GM21737 (cell line): ENCODE measurements around the gene KRTAP10-7.
"Not testable (repeated sequence)": the region's sequence is repeated elsewhere in the genome, so short reads cannot be mapped to it uniquely, and the experiment has no call there.

Source experiments
- ATAC-seq: cut with Tn5 transposase; IDR thresholded peaks from one replicate; pipeline ENCODE4 v1.9.1; 2021; ENCODE audit warnings: mild to moderate bottlenecking, moderate library complexity; ENCODE audit not compliant: unreplicated experiment

KRTAP10-7 gene

DNA sequence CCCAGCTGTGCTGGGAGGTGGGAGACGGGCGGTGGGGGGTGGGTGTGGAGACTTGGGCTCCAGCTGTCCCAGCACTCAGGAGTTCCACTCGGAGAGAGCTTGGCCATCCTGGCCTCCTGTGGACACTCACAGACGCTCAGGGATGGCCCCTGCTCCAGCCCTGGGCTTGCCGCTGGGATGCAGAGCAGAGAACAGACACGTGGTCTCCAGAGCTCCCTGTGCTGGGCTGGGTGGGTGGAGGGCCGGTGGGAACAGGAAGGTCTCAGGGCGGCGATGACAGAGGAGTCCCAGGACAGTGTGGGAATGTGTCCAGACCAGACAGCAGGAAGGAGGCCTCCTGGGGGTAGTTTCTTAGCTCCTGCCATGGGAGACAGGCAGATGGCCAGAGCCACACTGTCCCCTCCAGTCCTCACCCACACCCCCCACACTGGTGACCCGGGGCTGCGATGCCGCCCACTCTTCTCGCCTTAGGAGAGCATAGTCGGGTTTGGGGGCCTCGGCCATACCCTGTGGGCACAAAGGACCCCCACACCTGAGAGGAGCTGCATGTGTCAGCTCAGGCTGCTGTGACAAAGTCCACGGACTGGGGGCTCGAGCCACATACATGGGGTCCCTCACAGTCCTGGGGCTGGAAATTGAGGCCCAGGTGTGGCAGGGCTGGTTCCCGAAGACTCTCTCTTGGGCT is 28.5 kb downstream of the KRTAP10-7 start:
- ATAC-seq = no peak

- no peak for ATAC-seq
These were observed 30.0 kb downstream of the KRTAP10-7 start for GRCh38 chr21:44630440-44630839.

DNA sequence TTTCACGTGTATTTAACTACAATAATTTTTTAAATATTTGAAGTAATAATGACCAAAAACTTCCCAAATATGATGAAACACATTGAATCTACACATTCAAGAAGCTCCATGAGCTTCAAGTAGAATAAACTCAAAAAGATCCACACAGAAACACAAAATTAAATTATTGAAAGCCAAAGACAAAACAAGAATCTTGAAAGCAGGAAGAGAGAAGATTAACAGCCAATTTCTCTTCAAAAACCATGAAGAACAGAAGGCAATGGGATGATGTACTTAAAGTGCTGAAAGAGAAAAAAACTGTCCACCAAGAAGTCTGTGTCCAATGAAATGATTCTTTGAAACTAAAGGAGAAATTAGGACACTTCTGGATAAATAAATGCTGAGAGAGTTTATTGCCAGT is 31.7 kb downstream of the KRTAP10-7 start:
- ATAC-seq = no peak

DNA sequence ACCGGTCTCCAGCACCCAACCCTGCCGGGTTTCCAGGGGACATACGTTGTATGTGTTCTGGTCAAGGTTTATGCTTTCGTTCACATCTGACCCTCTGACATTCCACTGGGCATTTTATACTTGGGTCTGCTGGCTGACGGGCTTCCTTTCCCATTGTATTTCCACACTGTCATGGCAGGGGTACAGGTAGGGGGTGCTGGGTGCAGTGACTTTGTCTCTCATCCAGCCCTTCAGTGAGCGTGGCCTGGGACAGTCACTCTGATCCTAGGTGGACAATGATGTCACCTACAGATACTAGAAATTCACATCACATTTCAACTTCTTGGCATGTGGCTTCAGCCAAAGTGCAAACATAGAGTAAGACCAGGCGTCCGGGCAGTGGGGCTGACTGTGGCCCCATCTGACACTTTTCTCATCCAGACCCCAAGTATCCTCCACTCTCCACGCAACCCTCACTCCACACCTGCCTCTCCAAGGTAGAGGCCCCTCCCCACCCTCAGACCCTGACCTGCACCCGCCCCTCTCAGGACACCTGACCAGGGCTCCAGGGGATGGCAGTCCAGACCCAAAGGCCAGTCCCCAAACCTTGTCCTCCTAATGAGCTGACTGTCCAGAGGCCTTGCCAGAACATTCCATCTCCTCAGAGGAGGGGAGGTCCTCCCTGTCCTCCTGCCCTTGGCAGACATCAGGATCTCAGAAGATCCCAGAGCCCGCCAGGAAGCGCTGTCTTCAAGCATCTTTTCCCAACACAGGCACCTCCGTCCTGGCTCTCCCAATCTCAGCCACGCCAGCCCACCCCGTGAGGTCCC is 36.0 kb downstream of the KRTAP10-7 start:
- ATAC-seq = no peak

GRCh38 chr21:44637018-44637850 is 36.8 kb downstream of the KRTAP10-7 start, which contains the start of gene KRTAP10-10:
Gene KRTAP10-10, plus strand, starts transcription at chr21:44637356. Its CDS starts 62 bp downstream, at chr21:44637418.
- ATAC-seq = no peak

GRCh38 chr21:44637851-44638348 is 37.5 kb downstream of the KRTAP10-7 start:
- not testable (repeated sequence) for ATAC-seq

- not testable (repeated sequence) for ATAC-seq
These were observed 38.3 kb downstream of the KRTAP10-7 start for GRCh38 chr21:44638506-44639330.

DNA sequence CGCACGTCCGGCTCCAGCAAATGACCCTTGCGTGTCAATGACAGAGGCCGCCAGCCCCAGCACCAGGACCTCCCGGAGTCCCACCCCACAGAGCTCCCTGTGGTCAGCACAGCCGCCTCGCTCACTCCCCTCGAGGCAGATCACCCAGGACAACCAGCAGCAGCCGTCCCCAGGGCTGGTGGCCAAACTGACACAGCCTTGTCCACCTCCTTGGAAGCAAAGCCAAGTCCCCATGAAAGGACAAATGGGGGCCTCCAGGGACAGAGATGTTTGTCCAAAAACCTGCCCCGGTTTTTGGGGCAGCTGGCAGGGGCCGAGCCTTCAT is 38.9 kb downstream of the KRTAP10-7 start:
- ATAC-seq = no peak

DNA sequence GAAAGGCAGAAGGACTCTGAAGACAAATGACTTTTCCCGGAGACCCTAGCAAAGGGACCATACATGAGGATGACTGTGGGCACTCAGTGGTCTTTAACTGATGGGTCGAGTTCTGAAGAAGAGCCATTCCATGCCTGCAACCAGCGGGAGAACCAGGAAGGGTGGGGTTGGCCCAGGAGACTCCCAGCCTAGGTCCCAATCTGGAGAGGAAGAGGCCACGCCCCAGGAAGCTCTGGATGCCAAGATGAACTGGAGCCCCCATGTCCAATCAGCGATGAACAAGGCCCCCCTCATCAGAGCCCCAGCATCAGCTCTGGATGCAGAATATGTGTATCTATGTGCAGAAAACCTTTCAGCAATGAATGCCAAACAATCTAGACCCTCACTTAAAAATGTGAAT is 40.4 kb downstream of the KRTAP10-7 start:
- no peak for ATAC-seq

- no peak for ATAC-seq
These were observed 43.4 kb downstream of the KRTAP10-7 start for GRCh38 chr21:44643741-44644310.

DNA sequence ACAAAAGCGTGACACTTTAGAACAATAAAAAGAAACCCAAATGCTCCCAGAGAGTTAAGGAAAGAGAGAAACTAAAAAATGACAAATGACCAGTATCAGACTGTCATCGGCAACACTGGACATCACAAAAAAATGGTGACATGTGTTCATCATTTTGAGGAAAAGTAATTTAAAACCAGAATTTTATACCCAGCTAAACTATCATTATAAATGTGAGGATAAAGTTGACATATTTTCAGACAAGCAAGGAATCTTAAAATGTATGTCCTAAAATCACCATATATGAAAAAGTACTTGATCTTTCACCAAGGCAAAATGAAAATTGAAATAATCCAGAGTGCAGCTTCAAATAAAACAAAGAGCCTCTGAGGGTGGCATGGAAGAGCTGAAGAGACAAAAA is 44.5 kb downstream of the KRTAP10-7 start:
- ATAC-seq = no peak

GRCh38 chr21:44646366-44647221 is 46.2 kb downstream of the KRTAP10-7 start, which contains the start of gene KRTAP10-11:
Gene KRTAP10-11, plus strand, starts transcription at chr21:44646414. Its CDS starts 45 bp downstream, at chr21:44646459.
- ATAC-seq = not testable (repeated sequence)

GRCh38 chr21:44647222-44647552 is 46.8 kb downstream of the KRTAP10-7 start:
- ATAC-seq = no peak

GRCh38 chr21:44648557-44649311 is 48.3 kb downstream of the KRTAP10-7 start:
- no peak for ATAC-seq

- ATAC-seq = no peak
These were observed 49.2 kb downstream of the KRTAP10-7 start for GRCh38 chr21:44649521-44650100.

- no peak for ATAC-seq
These were observed 50.0 kb downstream of the KRTAP10-7 start for GRCh38 chr21:44650265-44650972.

- no peak for ATAC-seq
These were observed 50.7 kb downstream of the KRTAP10-7 start for GRCh38 chr21:44650973-44651675.
